HCT116 (cell line): ENCODE results near the gene CYB5D1. TPM values are rescaled to one million over a fixed set of nuclear protein-coding genes. Genes with fewer than 3 reads are reported as not detected.
A peak's percentile ranks its signal among the peaks of the same experiment; 100 is the strongest.

Source experiments
- ATAC-seq: fragments of 200-7000 bp; cut with Tn5 transposase; 2 replicates; pipeline ENCODE4 v1.9.1; 2020; ENCODE audit warnings: mild to moderate bottlenecking, moderate library complexity
- BruUV-seq: library from RNA; stranded (reverse); fragments of 400-500 nt; replicated peaks from 2 replicates; lab custom pipeline; 2021; lab: Mats Ljungman, UMichigan
- CTCF ChIA-PET: fragments of 300-600 bp; sonication (Branson Sonifier 250); formaldehyde crosslinking; loops from one replicate; lab custom pipeline; 2021; ENCODE audit warnings: antibody characterized with exemption; lab: Charles Lee
- POLR2A ChIA-PET: fragments of 300-600, 350-600 bp; sonication (Branson Sonifier 250); formaldehyde crosslinking; loops from one replicate; lab custom pipeline; 2021; ENCODE audit warnings: antibody characterized with exemption; lab: Charles Lee
- RAD21 ChIA-PET, 2 experiments: fragments of 300-600 bp; sonication (Branson Sonifier 250); formaldehyde crosslinking; loops; one replicate each; lab custom pipeline; 2023; ENCODE audit warnings: low total read pairs in 2 of 2; ENCODE audit not compliant: uncharacterized antibody in 2 of 2, unreplicated experiment in 2 of 2, low non-redundant PET in 1 of 2; lab: Charles Lee
- DNase-seq: peaks from one replicate; pipeline ENCODE4 v3.0.0-alpha.2; 2010; ENCODE audit warnings: low read depth, low spot score
- H2AFZ ChIP-seq: fragments of 200-600 bp; shearing (Covaris generic), sonication (generic); 2 replicates; pipeline ENCODE4 v1.6.1; 2017; ENCODE audit warnings: low read depth, mixed run types, mixed read lengths, antibody characterized with exemption, low read length; ENCODE audit not compliant: poor library complexity, severe bottlenecking
- H3K27ac ChIP-seq: 2 replicates; pipeline ENCODE4 v1.5.1; 2012; ENCODE audit warnings: low read depth, low read length
- H3K27me3 ChIP-seq: fragments of 200-600 bp; sonication (generic); 2 replicates; pipeline ENCODE4 v1.6.1; 2016; ENCODE audit warnings: mixed run types, low read length, mixed read lengths; ENCODE audit not compliant: insufficient read depth
- H3K36me3 ChIP-seq, 2 experiments: fragments of 200-500 bp in 1 of 2; fragments of 200-600 bp in 1 of 2; sonication (Bioruptor generic) in 1 of 2; sonication (generic) in 1 of 2; 2 replicates each; pipeline versions ENCODE4 v1.5.1 to v1.6.1; 2014 to 2016; ENCODE audit warnings: low read length in 2 of 2, inconsistent platforms in 1 of 2, mixed read lengths in 1 of 2, mixed run types in 1 of 2; ENCODE audit not compliant: insufficient read depth in 2 of 2, control insufficient read depth in 1 of 2
- H3K4me1 ChIP-seq, 2 experiments: fragments of 200-600 bp in 1 of 2; sonication (generic) in 1 of 2; 2 replicates each; pipeline versions ENCODE4 v1.5.1 to v1.6.1; 2012 to 2017; ENCODE audit warnings: low read length in 2 of 2, inconsistent platforms in 1 of 2, mild to moderate bottlenecking in 1 of 2, mixed read lengths in 1 of 2, mixed run types in 1 of 2, moderate library complexity in 1 of 2; ENCODE audit not compliant: insufficient read depth in 2 of 2, control insufficient read depth in 1 of 2
- H3K4me2 ChIP-seq: fragments of 200-600 bp; sonication (generic); 2 replicates; pipeline ENCODE4 v1.6.1; 2017; ENCODE audit warnings: mixed run types, low read length, mixed read lengths
- H3K4me3 ChIP-seq, 2 experiments: fragments of 200-600 bp in 1 of 2; sonication (generic) in 1 of 2; replicated peaks in 1 of 2; 2 replicates each; pipeline ENCODE4 v1.5.1; 2011 to 2016; ENCODE audit warnings: low read length in 2 of 2, control low read depth in 1 of 2, low read depth in 1 of 2, mild to moderate bottlenecking in 1 of 2, mixed read lengths in 1 of 2, mixed run types in 1 of 2
- H3K79me2 ChIP-seq: fragments of 200-600 bp; sonication (generic); 2 replicates; pipeline ENCODE4 v1.6.1; 2017; ENCODE audit warnings: mild to moderate bottlenecking, mixed run types, low read length, moderate library complexity, mixed read lengths; ENCODE audit not compliant: insufficient read depth
- H3K9ac ChIP-seq: fragments of 200-600 bp; sonication (generic); 2 replicates; pipeline ENCODE4 v1.6.1; 2016; ENCODE audit warnings: low read length, mixed read lengths
- H3K9me2 ChIP-seq: fragments of 200-600 bp; sonication (generic), shearing (Covaris generic); 2 replicates; pipeline ENCODE4 v1.6.1; 2017; ENCODE audit warnings: mixed run types, mild to moderate bottlenecking, moderate library complexity; ENCODE audit not compliant: insufficient read depth
- H3K9me3 ChIP-seq, 2 experiments: fragments of 200-500 bp in 1 of 2; fragments of 200-600 bp in 1 of 2; sonication (Bioruptor generic) in 1 of 2; sonication (generic) in 1 of 2; 2 replicates each; pipeline ENCODE4 v1.6.1; 2014 to 2017; ENCODE audit warnings: low read length in 2 of 2, mixed read lengths in 2 of 2, inconsistent platforms in 1 of 2, low read depth in 1 of 2, mild to moderate bottlenecking in 1 of 2, mixed run types in 1 of 2, moderate library complexity in 1 of 2; ENCODE audit not compliant: control insufficient read depth in 1 of 2, insufficient read depth in 1 of 2
- H4K20me1 ChIP-seq: fragments of 200-600 bp; sonication (generic), shearing (Covaris generic); 2 replicates; pipeline ENCODE4 v1.6.1; 2017; ENCODE audit warnings: mixed run types, mild to moderate bottlenecking, moderate library complexity; ENCODE audit not compliant: insufficient read depth
- CEBPB ChIP-seq: IDR thresholded peaks from 2 replicates; pipeline ENCODE4 v1.6.1; 2012; ENCODE audit warnings: low read depth
- CTCF ChIP-seq, 3 experiments: fragments of 200-600 bp in 1 of 3; sonication (generic) in 1 of 3; IDR thresholded peaks in 2 of 3; conservative IDR thresholded peaks in 1 of 3; 2 replicates each; pipeline ENCODE4 v1.5.1; 2012 to 2017; ENCODE audit warnings: low read depth in 2 of 3, low read length in 2 of 3, antibody characterized with exemption in 1 of 3, borderline replicate concordance in 1 of 3, control low read depth in 1 of 3, mild to moderate bottlenecking in 1 of 3, mixed read lengths in 1 of 3, mixed run types in 1 of 3, moderate library complexity in 1 of 3; ENCODE audit not compliant: insufficient read depth in 1 of 3
- EGR1 ChIP-seq: IDR thresholded peaks from 2 replicates; pipeline ENCODE4 v1.6.1; 2012; ENCODE audit warnings: low read depth
- ELF1 ChIP-seq: IDR thresholded peaks from 2 replicates; pipeline ENCODE4 v1.6.1; 2012; ENCODE audit warnings: low read depth, borderline replicate concordance
- FOSL1 ChIP-seq: IDR thresholded peaks from 2 replicates; pipeline ENCODE4 v1.6.1; 2012; ENCODE audit warnings: low read depth
- MAX ChIP-seq: IDR thresholded peaks from 2 replicates; pipeline ENCODE4 v1.6.1; 2012
- POLR2AphosphoS5 ChIP-seq: IDR thresholded peaks from 2 replicates; pipeline ENCODE4 v1.6.1; 2011; ENCODE audit warnings: mild to moderate bottlenecking, low read depth, low read length, moderate library complexity
- RAD21 ChIP-seq: IDR thresholded peaks from 2 replicates; pipeline ENCODE4 v1.6.1; 2012; ENCODE audit warnings: low read depth, mild to moderate bottlenecking
- REST ChIP-seq: IDR thresholded peaks from 2 replicates; pipeline ENCODE4 v1.6.1; 2012; ENCODE audit warnings: low read depth
- SIN3A ChIP-seq: IDR thresholded peaks from 2 replicates; pipeline ENCODE4 v1.6.1; 2012; ENCODE audit warnings: low read depth
- SRF ChIP-seq: IDR thresholded peaks from 2 replicates; pipeline ENCODE4 v1.6.1; 2012; ENCODE audit warnings: low read depth
- ZBTB33 ChIP-seq: IDR thresholded peaks from 2 replicates; pipeline ENCODE4 v1.6.1; 2011; ENCODE audit warnings: mild to moderate bottlenecking, low read length, moderate library complexity; ENCODE audit not compliant: insufficient replicate concordance; ENCODE audit errors: extremely low read depth
- ZFX ChIP-seq: fragments of 450-650 bp; IDR thresholded peaks from 2 replicates; pipeline ENCODE4 v1.6.1; 2017
- ZNF274 ChIP-seq: fragments of 200-500 bp; sonication (Bioruptor generic); IDR thresholded peaks from 2 replicates; pipeline ENCODE4 v1.6.1; 2014; ENCODE audit warnings: mild to moderate bottlenecking, low read depth, low read length, inconsistent platforms
- intact Hi-C: fragments of 100-400 bp; cut with micrococcal nuclease; formaldehyde crosslinking; loops from 2 replicates; pipeline ENCODE4 v1.10.0; 2022
- total RNA-seq: library from RNA; stranded (reverse); gene quantifications from one replicate; pipeline ENCODE4 v1.2.1, GENCODE V29; 2021; ENCODE audit not compliant: unreplicated experiment

CYB5D1 gene
- total RNA-seq, 1 experiment from 2014 or later = 21.5 TPM

- ATAC-seq = no peak
- peaks cover 10 to 36% of the 10 kb centered on the region in 2 experiments; a peak in 3 of 4 replicates for H3K4me1 ChIP-seq
- peak overlapping the region; percentile 67 to 94 for H3K4me3 ChIP-seq
- H3K9me2 ChIP-seq = no peaks in the 10 kb centered on the region
- peak overlapping the region; percentile 99 for H3K4me2 ChIP-seq
- H2AFZ ChIP-seq = no peak overlapping the region
- H3K36me3 ChIP-seq = peaks cover 4 to 30% of the 10 kb centered on the region in 2 experiments; a peak in 2 of 4 replicates
- H3K27me3 ChIP-seq = no peaks in the 10 kb centered on the region
- ChIA-PET CTCF (interaction anchor here (0.8 to 1.7 kb wide), 10 partner anchors 11 to 201 kb away, joined by 3 to 12 read pairs (median 6); partner anchors contain the start of gene TP53), RAD21 (interaction anchor here (0.5 to 1.7 kb wide), 4 partner anchors 21 to 31 kb away, joined by 3 to 6 read pairs (median 5); no protein-coding TSS in a partner anchor), POLR2A (interaction anchor here (0.6 to 2.6 kb wide), 11 partner anchors 12 to 530 kb away, joined by 3 to 45 read pairs (median 4); partner anchors contain the start of gene KDM6B)
- H3K27ac ChIP-seq = peak overlapping the region; percentile 92
- intact Hi-C loops = loop anchor here (2.0 kb wide), 1 partner anchor 21 kb away; the partner anchor contains the start of gene KDM6B
- TF ChIP-seq REST (no peak), ZNF274 (no peak), FOSL1 (no peak), EGR1 (no peak), MAX (peak; percentile 61; the same call in 1 of the 2 replicates), ZBTB33 (no peak), SIN3A (no peak), SRF (no peak), RAD21 (no peak), POLR2AphosphoS5 (peak; percentile 33), CTCF (IDR thresholded peaks at IDR 0.05 in 2 of 3, conservative IDR thresholded peaks at IDR 0.05 in 1 of 3; ENCODE audit: borderline replicate concordance in 1 of 3, insufficient read depth in 1 of 3, low read depth in 2 of 3, low read length in 2 of 3) (no peak), ZFX (no peak), CEBPB (no peak), ELF1 (no peak)
- H3K9ac ChIP-seq = peak overlapping the region; percentile 93
- H4K20me1 ChIP-seq = no peaks in the 10 kb centered on the region
- no peak for DNase-seq
- no TSS peak for BruUV-seq
- peaks cover 43% of the 10 kb centered on the region for H3K79me2 ChIP-seq
- no peaks in the 10 kb centered on the region for H3K9me3 ChIP-seq
Observed at GRCh38 chr17:7856011-7856810, 1.6 kb upstream of the CYB5D1 start.
